ENCODE measurements around the gene CAT. TPM values are rescaled to one million over a fixed set of nuclear protein-coding genes. Genes with fewer than 3 reads are reported as not detected.

Gene CAT
- total RNA-seq, 1 experiment from 2014 or later: 65.9 TPM

- ChIA-PET CTCF (no interaction called here), POLR2A (no interaction called here)
- no TSS peak for BruUV-seq (replicated peaks)
- in situ Hi-C loops (cut with HindIII; ENCODE audit: low pct_unique_long_range_greater_than_20kb, low sequenced_read_pairs): no loop called here
- H3K4me3 ChIP-seq (ENCODE audit: low read depth in 2 of 2, low read length in 2 of 2): no peak overlapping the region
- DNase-seq (ENCODE audit: low read depth, low spot score) (no peak), ATAC-seq (no peak)
- H3K36me3 ChIP-seq (ENCODE audit: control insufficient read depth, insufficient read depth, low read length): no peaks in the 10 kb centered on the region
- H3K27ac ChIP-seq (ENCODE audit: low read length): no peak overlapping the region
- TF ChIP-seq TCF7L2 (IDR thresholded peaks at IDR 0.05; ENCODE audit: low read depth, low read length): no peak
- no peak for TF ChIP-seq POLR2AphosphoS5 (IDR thresholded peaks at IDR 0.05; ENCODE audit: low read depth, low read length)
- no peak for TF ChIP-seq SIN3A (IDR thresholded peaks at IDR 0.05; ENCODE audit: borderline replicate concordance, insufficient read depth, low read depth, low read length)
- TF ChIP-seq, protein P1, sequence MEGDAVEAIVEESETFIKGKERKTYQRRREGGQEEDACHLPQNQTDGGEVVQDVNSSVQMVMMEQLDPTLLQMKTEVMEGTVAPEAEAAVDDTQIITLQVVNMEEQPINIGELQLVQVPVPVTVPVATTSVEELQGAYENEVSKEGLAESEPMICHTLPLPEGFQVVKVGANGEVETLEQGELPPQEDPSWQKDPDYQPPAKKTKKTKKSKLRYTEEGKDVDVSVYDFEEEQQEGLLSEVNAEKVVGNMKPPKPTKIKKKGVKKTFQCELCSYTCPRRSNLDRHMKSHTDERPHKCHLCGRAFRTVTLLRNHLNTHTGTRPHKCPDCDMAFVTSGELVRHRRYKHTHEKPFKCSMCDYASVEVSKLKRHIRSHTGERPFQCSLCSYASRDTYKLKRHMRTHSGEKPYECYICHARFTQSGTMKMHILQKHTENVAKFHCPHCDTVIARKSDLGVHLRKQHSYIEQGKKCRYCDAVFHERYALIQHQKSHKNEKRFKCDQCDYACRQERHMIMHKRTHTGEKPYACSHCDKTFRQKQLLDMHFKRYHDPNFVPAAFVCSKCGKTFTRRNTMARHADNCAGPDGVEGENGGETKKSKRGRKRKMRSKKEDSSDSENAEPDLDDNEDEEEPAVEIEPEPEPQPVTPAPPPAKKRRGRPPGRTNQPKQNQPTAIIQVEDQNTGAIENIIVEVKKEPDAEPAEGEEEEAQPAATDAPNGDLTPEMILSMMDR (IDR thresholded peaks at IDR 0.05): no peak
- TF ChIP-seq, protein P2, sequence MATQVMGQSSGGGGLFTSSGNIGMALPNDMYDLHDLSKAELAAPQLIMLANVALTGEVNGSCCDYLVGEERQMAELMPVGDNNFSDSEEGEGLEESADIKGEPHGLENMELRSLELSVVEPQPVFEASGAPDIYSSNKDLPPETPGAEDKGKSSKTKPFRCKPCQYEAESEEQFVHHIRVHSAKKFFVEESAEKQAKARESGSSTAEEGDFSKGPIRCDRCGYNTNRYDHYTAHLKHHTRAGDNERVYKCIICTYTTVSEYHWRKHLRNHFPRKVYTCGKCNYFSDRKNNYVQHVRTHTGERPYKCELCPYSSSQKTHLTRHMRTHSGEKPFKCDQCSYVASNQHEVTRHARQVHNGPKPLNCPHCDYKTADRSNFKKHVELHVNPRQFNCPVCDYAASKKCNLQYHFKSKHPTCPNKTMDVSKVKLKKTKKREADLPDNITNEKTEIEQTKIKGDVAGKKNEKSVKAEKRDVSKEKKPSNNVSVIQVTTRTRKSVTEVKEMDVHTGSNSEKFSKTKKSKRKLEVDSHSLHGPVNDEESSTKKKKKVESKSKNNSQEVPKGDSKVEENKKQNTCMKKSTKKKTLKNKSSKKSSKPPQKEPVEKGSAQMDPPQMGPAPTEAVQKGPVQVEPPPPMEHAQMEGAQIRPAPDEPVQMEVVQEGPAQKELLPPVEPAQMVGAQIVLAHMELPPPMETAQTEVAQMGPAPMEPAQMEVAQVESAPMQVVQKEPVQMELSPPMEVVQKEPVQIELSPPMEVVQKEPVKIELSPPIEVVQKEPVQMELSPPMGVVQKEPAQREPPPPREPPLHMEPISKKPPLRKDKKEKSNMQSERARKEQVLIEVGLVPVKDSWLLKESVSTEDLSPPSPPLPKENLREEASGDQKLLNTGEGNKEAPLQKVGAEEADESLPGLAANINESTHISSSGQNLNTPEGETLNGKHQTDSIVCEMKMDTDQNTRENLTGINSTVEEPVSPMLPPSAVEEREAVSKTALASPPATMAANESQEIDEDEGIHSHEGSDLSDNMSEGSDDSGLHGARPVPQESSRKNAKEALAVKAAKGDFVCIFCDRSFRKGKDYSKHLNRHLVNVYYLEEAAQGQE (IDR thresholded peaks at IDR 0.05; ENCODE audit: insufficient read depth in 1 of 2, low read depth in 2 of 2, low read length in 1 of 2): no peak
- H3K4me1 ChIP-seq (ENCODE audit: control insufficient read depth, insufficient read depth, low read length): peaks cover under 1% of the 10 kb centered on the region; the same call in 1 of the 2 replicates
- H3K27me3 ChIP-seq (ENCODE audit: control insufficient read depth, insufficient read depth, low read length): no peaks in the 10 kb centered on the region
- no peaks in the 10 kb centered on the region for H3K9me3 ChIP-seq (ENCODE audit: control insufficient read depth, insufficient read depth, low read depth, low read length)
- intact Hi-C loops (cut with micrococcal nuclease; ENCODE audit: unreplicated experiment): no loop called here
These were observed 6.8 kb upstream of the CAT start for GRCh38 chr11:34431979-34432378.

GRCh38 chr11:34432822-34433221 lies 5.9 kb upstream of the CAT start:
- no peaks in the 10 kb centered on the region for H3K9me3 ChIP-seq (ENCODE audit: control insufficient read depth, insufficient read depth, low read depth, low read length)
- no peaks in the 10 kb centered on the region for H3K4me1 ChIP-seq (ENCODE audit: control insufficient read depth, insufficient read depth, low read length)
- DNase-seq (ENCODE audit: low read depth, low spot score) (no peak), ATAC-seq (no peak)
- no TSS peak for BruUV-seq (replicated peaks)
- no peaks in the 10 kb centered on the region for H3K36me3 ChIP-seq (ENCODE audit: control insufficient read depth, insufficient read depth, low read length)
- intact Hi-C loops (cut with micrococcal nuclease; ENCODE audit: unreplicated experiment) (no loop called here), in situ Hi-C loops (cut with HindIII; ENCODE audit: low pct_unique_long_range_greater_than_20kb, low sequenced_read_pairs) (no loop called here)
- TF ChIP-seq POLR2AphosphoS5 (IDR thresholded peaks at IDR 0.05; ENCODE audit: low read depth, low read length) (no peak), TCF7L2 (IDR thresholded peaks at IDR 0.05; ENCODE audit: low read depth, low read length) (no peak), SIN3A (IDR thresholded peaks at IDR 0.05; ENCODE audit: borderline replicate concordance, insufficient read depth, low read depth, low read length) (no peak)
- TF ChIP-seq, protein P1 (IDR thresholded peaks at IDR 0.05): no peak
- TF ChIP-seq, protein P2 (IDR thresholded peaks at IDR 0.05; ENCODE audit: insufficient read depth in 1 of 2, low read depth in 2 of 2, low read length in 1 of 2): no peak
- POLR2A ChIA-PET: no interaction called here
- no peak overlapping the region for H3K4me3 ChIP-seq (ENCODE audit: low read depth in 2 of 2, low read length in 2 of 2)
- CTCF ChIA-PET: no interaction called here
- no peak overlapping the region for H3K27ac ChIP-seq (ENCODE audit: low read length)
- no peaks in the 10 kb centered on the region for H3K27me3 ChIP-seq (ENCODE audit: control insufficient read depth, insufficient read depth, low read length)
